MG63 (cell line): ENCODE data around the gene EVI5L. TPM values are rescaled to one million over a fixed set of nuclear protein-coding genes. Genes with fewer than 3 reads are reported as not detected.

Source experiments
- DNase-seq: peaks from one replicate; pipeline ENCODE4 v3.0.0-alpha.2; 2020
- H3K27me3 ChIP-seq: fragments of 250-450 bp; sonication (Bioruptor Pico); 2 replicates; pipeline ENCODE4 v1.5.1; 2020; ENCODE audit warnings: mild to moderate bottlenecking, moderate library complexity
- H3K36me3 ChIP-seq: fragments of 250-450 bp; sonication (Bioruptor Pico); 2 replicates; pipeline ENCODE4 v1.5.1; 2020; ENCODE audit warnings: mild to moderate bottlenecking, moderate library complexity
- H3K4me3 ChIP-seq: fragments of 250-450 bp; sonication (Bioruptor Pico); 2 replicates; pipeline ENCODE4 v1.5.1; 2020; ENCODE audit warnings: mild to moderate bottlenecking, moderate library complexity
- H3K9me3 ChIP-seq: fragments of 250-450 bp; sonication (Bioruptor Pico); 2 replicates; pipeline ENCODE4 v1.5.1; 2020; ENCODE audit warnings: mild to moderate bottlenecking, moderate library complexity
- total RNA-seq: library from RNA; depleted of rRNA; stranded (reverse); fragments of >200 nt; shearing (Covaris generic); gene quantifications from 2 replicates; pipeline ENCODE4 v1.2.3, GENCODE V29; 2014; ENCODE audit warnings: low replicate concordance

EVI5L gene
- total RNA-seq, 1 experiment from 2014 or later, result 21.4 TPM

DNA sequence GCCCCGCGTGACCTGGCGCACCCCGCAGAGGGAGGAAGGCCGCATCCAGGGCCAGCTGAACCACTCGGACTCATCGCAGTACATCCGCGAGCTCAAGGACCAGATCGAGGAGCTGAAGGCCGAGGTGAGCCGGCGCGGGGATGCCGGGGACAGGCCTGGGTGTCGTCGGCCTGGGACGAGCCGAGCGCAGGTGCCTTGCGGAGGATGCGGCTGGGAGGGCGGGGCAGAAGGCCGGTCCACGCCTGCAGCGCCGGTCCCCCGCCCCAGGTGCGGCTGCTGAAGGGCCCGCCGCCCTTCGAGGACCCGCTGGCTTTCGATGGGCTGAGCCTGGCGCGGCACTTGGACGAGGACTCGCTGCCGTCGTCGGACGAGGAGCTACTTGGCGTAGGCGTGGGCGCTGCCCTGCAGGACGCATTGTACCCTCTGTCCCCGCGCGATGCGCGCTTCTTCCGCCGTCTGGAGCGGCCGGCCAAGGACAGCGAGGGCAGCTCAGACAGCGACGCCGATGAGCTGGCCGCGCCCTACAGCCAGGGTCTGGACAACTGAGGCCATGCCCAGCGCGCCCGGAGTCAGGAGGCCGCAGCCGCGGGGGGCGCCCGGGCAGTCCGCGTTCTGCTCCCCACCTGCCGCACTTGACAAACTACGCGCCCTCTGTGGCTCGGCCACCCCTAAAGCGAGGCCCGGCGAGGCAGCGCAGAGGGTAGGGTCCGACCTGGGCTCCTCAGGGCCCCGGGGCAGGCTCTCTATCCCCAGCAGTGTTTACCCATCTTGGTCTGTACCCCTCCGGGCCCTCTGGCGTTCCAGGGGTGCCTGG lies 33.3 kb downstream of the EVI5L start:
- DNase-seq, result no peak
- Histone ChIP-seq H3K9me3 (no peaks in the 10 kb centered on the region), H3K27me3 (no peaks in the 10 kb centered on the region), H3K36me3 (no peaks in the 10 kb centered on the region), H3K4me3 (no peak overlapping the region)

DNA sequence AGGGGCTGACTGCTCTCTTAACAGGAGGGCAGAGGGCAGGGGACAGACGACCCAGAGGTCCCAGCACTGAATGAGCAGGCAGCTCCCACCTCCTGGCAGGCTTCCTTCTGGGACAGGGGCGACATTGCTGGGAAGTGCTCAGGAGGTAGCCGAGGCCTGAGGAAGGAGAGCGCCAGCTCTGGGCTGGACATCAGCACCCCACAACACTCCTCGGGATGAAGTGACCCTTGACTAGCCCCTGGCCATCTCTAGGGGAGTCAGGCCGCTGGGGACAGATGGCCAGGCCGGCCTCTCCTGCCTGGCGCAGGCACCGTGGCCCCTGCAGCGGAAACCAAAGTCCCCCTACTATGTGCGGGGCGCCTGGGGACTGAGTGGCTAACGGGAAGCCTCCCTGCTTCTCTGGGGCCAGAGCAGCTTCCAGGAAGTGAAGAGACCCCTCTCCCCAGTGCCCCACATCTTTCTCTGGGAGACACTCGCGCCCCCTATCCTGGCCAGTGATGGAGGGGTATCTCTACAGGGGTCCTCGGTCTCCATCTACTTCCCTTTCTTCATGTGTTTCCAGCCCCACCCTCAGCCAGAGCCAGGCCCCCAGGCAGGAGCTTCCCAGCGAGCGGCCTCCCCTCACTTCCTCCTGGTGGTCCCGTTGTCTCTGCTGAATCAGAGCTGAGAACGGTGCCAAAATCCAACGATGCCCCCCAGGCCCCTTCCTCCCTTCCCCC lies 34.1 kb downstream of the EVI5L start:
- H3K4me3 ChIP-seq, result no peak overlapping the region
- H3K9me3 ChIP-seq, result no peaks in the 10 kb centered on the region
- H3K36me3 ChIP-seq, result no peaks in the 10 kb centered on the region
- H3K27me3 ChIP-seq, result no peaks in the 10 kb centered on the region
- no peak for DNase-seq

DNA sequence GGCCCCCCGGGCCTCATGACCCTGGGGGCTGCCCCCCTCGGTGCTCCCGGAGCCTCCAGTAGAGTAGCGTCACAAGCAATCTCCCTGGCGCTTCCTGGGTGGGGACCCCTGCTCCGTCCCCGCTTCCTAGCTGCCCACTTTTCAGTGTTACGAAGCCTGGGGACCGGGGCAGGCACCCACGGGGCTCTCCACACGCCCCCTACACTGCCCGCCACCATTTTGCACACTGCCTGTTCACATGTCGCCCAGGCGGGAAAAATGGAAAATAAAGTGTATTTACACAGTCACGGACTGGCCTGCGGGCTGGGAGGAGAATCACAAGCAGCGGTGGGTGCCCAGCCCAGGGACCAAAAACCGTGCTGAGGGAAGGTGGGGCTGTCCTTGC lies 34.7 kb downstream of the EVI5L start:
- Histone ChIP-seq H3K27me3 (no peaks in the 10 kb centered on the region), H3K4me3 (no peak overlapping the region), H3K36me3 (no peaks in the 10 kb centered on the region), H3K9me3 (no peaks in the 10 kb centered on the region)
- DNase-seq, result no peak

DNA sequence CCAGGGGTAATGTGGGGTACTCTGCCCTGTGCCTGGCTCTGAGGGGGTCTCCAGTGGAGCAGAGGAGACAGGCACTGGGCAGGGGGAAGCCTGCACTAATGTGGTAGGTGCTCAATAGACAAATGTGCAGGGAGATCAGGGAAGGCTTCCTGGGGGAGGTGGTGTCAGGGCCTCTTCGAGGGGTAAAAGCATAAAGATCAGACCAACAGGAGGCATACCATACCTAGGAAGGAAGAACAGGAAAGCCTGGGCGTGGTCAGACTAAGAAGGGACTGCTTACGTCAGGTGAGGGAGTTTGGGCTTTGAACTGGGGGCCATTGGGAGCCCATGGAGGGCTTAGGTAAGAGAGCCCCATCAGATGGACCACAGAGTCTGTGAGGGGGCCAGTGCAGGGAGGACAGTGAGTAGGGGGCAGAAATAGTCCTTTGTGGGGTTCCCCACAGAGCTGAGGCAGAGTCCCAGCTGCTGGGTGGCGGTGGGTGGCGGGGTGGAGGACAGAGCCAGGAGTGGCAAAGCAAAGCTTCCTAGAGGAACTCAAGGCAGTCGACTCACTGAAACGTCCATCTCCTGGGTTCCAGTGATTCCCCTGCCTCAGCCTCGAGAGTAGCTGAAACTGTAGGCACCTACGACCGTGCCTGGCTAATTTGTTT lies 35.4 kb downstream of the EVI5L start:
- no peaks in the 10 kb centered on the region for H3K9me3 ChIP-seq
- no peak for DNase-seq

DNA sequence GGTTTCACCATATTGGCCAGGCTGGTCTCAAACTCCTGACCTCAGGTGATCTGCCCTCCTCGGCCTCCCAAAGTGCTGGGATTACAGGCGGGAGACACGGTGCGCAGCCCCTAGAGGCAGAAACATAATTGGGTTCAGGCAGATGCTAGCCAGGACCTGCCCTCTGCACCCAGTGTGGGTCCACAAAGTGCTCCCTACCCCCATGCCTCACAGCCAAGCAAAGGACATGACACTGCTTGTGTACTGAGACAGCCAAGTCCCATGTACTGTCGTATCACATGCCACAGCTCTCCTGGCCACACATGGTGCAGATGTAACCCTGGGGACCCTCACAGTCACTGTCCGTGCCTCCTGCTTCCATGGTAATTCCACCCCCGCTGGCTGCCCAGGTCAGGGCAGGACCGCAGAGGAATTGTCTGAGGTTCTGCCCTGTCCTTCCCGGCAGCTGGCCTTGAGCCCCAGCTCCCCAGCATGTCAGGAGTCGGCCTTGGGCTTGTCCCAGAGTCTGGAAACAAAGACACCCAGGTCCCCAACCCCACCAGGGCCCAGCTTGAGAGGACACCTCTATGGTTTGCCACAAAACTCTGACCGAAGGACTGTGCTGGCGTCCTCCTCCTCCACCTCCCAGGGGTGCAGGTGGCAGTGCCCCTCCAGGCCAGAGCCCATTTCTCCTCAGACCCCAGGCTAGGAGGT lies 36.5 kb downstream of the EVI5L start:
- Histone ChIP-seq H3K27me3 (no peaks in the 10 kb centered on the region), H3K36me3 (no peaks in the 10 kb centered on the region), H3K4me3 (no peak overlapping the region), H3K9me3 (no peaks in the 10 kb centered on the region)
- no peak for DNase-seq

More for the DNA sequence above, 35.4 kb downstream of the EVI5L start:
- Histone ChIP-seq H3K4me3 (no peak overlapping the region), H3K27me3 (no peaks in the 10 kb centered on the region), H3K36me3 (no peaks in the 10 kb centered on the region)

DNA sequence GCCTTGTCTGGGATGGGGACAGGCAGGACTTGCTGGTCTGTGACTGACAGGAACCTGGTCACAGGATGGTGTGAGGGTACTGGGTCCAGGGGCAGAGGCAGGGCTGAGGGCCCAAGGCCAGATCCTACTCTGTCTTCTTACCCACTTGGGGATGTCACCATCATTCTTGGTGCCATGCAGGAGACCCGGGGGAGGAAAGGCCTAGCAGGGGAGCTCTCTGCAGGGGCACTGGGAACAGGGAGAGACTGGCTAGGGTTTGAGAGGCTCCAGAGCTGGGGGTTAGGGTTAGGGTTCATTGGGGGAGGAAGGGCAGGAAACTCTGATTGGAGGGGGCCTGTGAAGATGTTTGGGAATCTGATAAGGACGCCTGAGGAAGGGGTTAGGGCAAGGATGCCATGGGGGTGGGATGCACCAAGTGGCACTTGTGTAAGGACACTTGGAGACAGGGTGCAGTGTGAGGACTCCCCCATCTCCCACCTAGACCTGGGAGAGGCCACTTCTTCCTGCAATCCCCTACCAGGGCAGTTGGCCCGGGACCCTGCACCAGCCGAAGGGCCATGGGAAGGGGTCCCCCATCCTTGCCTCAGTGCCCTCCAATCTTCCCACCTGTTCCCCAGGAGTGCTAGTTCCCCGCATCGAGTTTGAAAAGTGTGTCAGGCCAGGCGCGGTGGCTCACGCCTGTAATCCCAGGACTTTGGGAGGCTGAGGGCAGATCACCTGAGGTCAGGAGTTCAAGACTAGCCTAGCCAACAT lies 37.2 kb downstream of the EVI5L start:
- Histone ChIP-seq H3K36me3 (no peaks in the 10 kb centered on the region), H3K27me3 (no peaks in the 10 kb centered on the region; the same call in 1 of the 2 replicates), H3K4me3 (no peak overlapping the region), H3K9me3 (no peaks in the 10 kb centered on the region)
- no peak for DNase-seq

DNA sequence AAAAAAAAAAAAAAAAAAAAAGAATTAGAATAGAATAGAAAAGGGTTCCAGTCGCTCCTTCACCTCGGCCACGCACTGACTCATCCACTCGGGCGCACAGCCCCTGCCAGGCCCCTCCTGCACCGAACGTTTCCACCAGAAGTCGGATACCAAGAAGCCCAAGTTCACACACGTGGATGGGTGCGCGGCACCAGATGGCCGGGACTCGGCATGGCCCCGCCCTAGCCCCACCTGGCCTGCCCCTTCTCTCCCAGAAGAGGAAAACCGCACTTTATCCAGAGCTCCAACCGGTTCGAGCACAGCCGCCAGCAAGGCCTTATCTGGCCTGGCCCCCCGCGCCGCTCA lies 38.3 kb downstream of the EVI5L start:
- peak; percentile 59 for DNase-seq
- no peaks in the 10 kb centered on the region for H3K9me3 ChIP-seq
- H3K36me3 ChIP-seq, result no peaks in the 10 kb centered on the region
- H3K4me3 ChIP-seq, result peak overlapping the region; percentile 48
- peaks cover 10% of the 10 kb centered on the region for H3K27me3 ChIP-seq

DNA sequence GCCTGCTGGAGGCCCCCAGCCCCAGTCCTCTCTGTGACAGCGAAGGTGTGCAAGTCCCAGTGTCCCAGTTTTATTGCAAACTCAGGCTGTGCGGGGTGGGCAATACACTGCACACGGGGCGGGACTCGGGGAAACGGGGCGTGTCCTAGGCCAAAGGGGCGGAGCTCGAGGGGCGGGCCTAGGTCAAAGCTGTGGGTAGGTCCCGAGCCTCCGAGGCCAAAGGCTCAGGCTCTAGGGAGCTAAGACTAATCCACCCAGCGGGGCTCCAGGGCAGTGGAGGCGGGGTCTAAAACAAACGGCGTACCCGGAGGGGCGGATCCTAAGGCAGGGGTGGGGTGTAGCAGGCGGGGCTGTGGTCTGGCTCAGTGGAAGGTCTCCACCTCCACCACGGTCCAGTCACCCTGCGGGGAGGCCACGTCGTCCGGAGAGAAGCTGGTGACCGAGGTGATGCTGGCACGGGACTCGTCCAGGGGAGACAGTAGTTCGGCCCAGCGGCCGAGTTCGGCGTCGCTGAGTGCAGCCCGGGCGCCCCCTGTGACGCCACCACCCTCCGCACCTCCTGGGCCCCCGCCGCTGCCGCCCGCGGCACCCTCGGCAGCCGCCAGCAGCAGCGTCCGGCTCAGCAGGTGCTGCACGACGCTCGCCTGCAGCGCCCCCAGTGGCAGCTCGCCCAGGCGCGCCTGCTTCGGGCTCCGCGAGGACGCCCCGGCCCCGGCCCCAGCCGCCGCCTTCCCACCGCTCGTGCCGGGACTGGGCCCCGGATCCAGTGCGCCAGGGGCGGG lies 38.8 kb downstream of the EVI5L start:
- Histone ChIP-seq H3K9me3 (no peaks in the 10 kb centered on the region), H3K27me3 (peaks cover 15% of the 10 kb centered on the region), H3K36me3 (no peaks in the 10 kb centered on the region), H3K4me3 (peak overlapping the region; percentile 48)
- peak; percentile 90 for DNase-seq

DNA sequence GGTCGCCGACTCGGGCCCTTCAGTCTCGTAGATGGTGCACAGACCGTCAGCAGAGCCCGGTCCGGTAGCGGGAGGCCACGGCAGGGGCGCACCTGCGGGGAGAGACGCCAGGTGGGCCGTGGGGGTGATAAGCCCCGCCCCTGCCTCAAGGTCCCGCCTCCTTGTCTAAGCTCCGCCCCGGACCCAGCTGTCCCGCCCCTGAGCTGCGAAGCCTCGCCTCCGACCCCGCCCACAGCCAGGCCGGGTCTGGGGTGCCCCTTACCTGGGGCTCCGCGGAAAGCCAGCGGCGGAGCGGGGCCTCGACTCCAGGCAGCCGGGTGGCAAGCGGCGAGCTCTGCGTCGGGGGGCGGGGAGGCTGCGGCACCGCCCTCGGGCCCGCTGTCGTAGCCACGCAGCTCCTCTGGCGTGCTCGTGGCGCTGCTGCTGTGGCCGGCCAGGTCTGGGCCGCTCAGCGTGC lies 39.5 kb downstream of the EVI5L start:
- no peaks in the 10 kb centered on the region for H3K9me3 ChIP-seq
- H3K36me3 ChIP-seq, result no peaks in the 10 kb centered on the region
- peaks cover 19% of the 10 kb centered on the region for H3K27me3 ChIP-seq
- DNase-seq, result peak; percentile 70
- H3K4me3 ChIP-seq, result peak overlapping the region; percentile 48

DNA sequence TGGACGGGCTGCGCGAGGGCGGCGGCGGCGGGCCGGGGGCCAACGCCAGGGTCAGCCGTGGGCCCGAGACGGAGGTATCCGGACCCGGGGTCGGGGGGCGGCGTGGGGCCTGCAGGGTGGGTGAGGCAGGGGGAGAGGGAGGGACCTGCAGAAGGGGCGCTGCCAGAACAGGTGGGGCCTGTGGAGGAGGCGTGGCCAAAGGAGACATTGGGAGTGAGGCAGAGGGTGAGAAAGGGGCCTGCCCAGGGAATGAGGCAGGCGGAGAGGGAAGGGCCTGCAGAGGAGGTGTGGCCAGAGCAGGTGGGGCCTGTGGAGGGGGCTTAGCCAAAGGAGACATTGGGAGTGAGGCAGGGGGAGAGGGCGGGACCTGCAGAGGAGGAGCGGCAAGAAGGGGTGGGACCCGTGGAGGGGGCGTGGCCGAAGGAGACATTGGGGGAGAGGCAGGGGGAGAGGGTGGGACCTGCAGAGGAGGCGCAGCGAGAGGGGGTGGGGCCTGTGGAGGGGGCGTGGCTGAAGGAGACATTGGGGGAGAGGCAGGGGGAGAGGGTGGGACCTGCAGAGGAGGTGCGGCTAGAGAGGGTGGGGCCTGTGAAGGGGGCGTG lies 40.0 kb downstream of the EVI5L start:
- peak; percentile 85 for DNase-seq
- H3K36me3 ChIP-seq, result no peaks in the 10 kb centered on the region
- peak overlapping the region; percentile 48 for H3K4me3 ChIP-seq
- no peaks in the 10 kb centered on the region for H3K9me3 ChIP-seq
- peaks cover 24% of the 10 kb centered on the region for H3K27me3 ChIP-seq

DNA sequence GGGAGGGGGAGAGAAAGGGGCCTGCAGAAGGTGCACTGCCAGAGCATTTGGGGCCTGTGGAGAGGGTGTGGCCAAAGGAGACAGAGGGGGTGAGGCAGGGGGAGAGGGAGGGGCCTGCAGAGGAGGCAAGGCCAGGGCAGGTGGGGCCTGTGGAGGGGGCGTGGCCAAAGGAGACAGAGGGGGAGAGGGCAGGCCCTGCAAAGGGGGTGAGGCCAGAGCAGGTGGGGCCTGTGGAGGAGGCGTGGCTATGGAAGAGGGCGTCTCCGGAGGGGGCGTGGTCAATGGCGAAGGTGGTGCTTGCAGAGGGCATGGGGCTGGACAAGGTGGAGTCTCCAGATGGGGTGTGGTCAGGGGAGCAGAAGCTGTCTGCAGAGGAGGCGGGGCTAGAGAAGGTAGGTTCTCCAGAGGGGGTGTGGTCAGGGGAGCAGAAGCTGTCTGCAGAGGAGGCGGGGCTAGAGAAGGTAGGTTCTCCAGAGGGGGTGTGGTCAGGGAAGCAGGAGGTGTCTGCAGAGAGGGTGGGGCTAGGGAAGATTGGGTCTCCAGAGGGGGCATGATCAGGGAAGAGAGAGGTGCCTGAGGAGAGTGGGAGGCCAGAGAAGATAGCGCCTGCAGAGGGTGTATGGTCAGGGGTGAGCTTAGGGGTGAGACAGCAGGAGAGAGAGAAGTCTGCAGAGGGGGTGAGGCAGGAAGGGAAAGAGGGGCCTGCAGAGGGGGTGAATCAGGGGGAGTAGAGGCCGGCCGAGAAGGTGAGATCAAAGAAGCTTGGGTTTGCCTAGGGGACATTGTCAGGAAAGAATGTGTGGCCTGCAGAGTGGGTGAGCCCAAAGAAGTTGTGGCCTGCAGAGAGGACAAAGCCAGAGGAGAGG lies 40.8 kb downstream of the EVI5L start:
- peak; percentile 89 for DNase-seq
- Histone ChIP-seq H3K36me3 (no peaks in the 10 kb centered on the region), H3K4me3 (no peak overlapping the region), H3K9me3 (no peaks in the 10 kb centered on the region), H3K27me3 (peaks cover 24% of the 10 kb centered on the region)

DNA sequence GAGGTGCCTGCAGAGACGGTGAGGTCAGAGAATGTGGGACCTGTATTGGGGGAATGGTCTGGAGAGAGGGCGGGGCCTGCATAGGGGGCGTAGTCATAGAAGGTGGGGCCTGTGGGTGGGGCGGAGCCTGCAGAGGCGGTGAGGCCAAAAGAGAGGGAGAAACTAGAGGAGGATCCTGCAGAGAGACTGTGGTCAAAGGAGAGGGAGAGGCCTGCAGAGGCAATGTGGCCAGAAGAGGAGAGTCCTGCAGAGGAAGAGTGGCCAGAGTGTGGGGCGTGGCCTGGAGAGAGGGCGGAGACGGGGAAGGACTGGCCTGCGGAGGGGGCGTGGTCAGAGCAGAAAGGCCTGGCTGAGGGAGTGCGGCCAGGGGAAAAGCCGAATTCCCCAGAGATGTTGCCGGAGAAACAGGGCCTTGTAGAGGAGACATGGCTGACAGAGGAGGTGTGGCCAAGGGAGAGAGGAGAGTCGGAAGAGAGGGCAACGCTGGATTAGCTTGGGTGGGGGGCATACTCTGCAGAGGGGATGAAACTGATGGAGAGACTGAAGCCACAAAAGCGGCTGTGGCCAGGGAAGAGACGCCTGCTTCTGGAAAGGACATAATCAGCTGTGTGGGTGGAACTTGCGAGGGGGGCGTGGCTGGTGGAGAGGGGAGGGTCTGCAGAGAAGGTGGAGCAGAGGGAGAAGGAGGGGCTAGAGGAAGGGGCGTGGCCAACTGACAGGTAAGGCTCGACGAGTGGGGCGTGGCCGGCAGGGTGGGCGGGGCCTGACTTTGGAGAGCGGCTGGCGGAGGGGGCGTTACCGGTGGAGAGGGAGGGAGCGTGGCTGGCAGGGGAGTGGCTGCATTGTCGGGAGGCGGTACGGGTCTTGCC lies 41.7 kb downstream of the EVI5L start:
- Histone ChIP-seq H3K4me3 (peak overlapping the region; percentile 13), H3K36me3 (no peaks in the 10 kb centered on the region), H3K9me3 (no peaks in the 10 kb centered on the region), H3K27me3 (peaks cover 24% of the 10 kb centered on the region)
- DNase-seq, result peak; percentile 97

DNA sequence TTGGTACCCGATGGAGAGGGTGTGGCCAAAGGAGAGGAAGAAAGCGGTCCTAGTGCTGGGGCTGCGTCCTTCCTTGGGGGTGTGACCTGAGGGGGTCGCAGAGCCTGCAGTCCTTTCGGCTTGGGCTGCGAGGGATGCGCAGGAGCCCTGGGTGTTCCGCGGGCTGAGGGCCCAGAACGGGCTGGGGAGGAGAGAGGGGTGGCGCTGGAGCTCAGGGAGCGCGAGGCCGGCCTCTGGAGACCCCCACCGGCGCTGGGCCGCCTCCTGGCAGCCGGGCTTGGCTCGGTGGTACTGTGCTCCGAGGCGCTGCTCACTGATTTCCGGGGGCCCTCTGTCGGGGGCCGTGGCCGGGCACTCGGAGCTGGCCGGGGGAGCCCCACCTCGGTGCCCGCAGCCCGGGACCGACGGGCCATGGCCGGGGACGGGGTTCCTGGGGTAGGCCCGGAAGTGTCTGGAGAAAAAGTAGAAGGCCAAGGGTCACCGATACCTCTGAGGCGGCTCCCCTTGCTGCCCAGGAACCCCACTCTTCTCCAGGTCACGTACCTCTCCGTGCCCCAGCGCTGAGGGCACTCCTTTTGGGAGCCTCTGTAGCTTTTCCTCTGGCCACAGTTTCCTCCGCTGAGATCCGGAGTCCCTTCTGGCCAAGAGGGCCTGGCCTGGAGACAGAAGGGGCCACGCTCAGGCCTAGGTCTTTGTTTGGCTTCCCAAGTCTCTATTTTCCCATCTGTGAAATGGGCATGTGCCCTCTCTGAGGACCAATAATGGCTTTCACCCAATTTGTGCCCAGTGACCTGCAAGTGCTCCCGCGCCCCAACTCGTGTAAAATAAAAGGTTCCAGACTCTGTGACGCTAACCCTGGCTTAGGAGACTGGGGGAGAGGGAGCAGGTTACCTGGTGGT lies 42.5 kb downstream of the EVI5L start:
- Histone ChIP-seq H3K27me3 (peaks cover 24% of the 10 kb centered on the region), H3K9me3 (no peaks in the 10 kb centered on the region), H3K4me3 (peak overlapping the region; percentile 11; the same call in 1 of the 2 replicates), H3K36me3 (no peaks in the 10 kb centered on the region)
- no peak for DNase-seq
